Endothelial cell of hepatic sinusoid (primary cell): ENCODE data around the gene RIMS3.
"Not testable (repeated sequence)": the region's sequence is repeated elsewhere in the genome, so short reads cannot be mapped to it uniquely, and the experiment has no call there.

Experiments used
- in situ Hi-C: cut with HindIII; loops from 2 replicates; pipeline ENCODE4 v1.10.0; 2017; ENCODE audit warnings: low sequenced_read_pairs

The RIMS3 gene

GRCh38 chr1:40633523-40633922 lies 32.0 kb downstream of the RIMS3 start:
- in situ Hi-C loops: no loop called here

GRCh38 chr1:40630488-40631223 lies 34.8 kb downstream of the RIMS3 start:
- in situ Hi-C loops: no loop called here

DNA sequence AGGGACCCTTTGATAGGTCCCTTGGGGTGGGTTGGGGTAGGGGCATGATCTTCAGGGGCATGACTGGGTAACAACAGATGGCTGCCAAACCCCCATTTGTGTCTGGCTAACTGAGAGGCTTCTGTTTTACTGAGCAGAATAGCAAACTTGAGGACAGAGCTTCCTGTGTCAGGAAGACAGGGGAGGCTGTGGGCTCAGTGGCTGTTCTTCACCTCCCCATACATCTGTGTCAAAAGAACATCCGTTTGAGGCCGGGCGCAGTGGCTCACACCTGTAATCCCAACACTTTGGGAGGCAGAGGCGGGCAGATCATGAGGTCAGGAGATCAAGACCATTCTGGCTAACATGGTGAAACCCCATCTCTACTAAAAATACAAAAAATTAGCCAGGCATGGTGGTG lies 35.9 kb downstream of the RIMS3 start:
- in situ Hi-C loops: not testable (repeated sequence)

DNA sequence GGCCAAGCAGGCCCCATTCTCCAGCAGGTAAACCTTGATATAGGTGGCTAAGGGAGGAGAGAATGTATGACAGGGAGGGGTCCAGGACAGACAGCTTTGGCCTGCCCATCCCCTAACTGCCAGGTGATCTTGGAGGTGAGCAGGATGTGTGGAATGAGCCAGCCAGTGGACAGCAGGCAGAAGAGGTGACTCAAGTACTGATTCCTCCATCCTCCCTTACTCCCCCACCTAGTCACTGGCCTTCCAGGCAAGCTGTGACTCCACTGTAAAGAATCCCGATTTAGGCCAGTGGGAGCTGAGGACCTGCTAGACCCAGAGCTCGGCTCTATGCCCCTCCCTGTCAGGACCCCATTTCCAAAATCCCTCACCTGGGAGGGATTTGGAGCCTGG lies 36.6 kb downstream of the RIMS3 start:
- in situ Hi-C loops: no loop called here

GRCh38 chr1:40627987-40628902 lies 37.2 kb downstream of the RIMS3 start:
- in situ Hi-C loops: no loop called here

DNA sequence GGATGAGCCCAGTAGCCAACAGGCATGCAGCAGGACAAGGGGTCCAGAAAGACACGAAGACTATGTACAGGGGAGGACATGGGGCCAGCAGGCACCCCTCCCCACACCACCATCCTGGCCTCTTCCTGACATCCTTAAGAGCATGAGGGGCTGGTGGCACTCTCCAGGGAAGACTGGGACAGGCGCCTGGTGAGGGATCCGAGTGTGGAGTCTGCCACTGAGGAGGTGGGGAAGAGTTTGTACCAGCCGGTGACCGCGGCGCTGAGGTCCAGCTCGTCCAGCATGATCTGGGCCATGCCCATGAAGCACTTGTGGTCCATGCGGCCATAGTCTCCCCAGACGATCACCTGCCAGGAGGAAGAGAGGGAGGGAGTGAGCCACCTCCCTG lies 39.1 kb downstream of the RIMS3 start:
- in situ Hi-C loops: no loop called here

DNA sequence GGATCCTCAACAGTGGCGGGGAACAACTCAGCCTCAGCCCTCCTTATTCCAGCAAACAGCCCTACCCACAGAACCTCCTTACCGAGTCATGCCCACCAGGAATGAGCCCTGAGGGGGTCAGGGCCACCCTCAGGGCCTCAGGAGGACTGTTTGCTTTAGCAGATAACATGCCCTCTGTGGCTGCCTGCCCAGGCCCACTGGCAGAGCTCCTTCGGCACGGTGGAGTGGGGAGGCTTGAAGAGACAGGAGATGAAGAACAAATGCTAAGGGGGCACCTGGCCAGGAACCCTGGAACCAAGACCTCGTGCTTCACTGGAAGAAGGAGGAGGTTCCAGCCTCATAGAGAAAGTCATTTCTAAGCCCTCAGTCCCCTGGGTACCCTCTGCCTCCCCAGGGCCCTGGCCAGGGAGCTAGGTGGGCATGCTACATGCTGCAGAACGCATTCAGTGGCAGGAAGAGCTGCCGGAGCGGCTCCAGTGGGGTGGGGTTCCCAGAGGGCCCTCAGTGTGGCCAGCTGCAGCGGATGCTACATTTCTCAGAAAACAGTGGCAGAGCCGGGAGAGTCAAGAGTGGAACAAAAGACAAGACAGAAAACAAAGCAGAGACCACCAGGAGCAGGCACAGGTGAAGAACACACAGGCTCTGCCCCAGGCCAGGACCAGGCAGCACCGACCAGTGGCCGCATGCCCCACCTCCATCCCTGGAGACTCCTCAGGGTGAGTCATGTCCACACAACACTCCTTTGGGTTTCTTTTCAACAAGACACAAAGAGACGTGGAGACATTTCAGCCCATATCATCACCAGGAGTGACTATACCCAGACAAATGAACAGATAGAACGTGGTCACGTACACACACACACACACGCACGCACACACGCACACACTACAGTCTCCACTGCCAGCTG lies 39.8 kb downstream of the RIMS3 start:
- in situ Hi-C loops: no loop called here

DNA sequence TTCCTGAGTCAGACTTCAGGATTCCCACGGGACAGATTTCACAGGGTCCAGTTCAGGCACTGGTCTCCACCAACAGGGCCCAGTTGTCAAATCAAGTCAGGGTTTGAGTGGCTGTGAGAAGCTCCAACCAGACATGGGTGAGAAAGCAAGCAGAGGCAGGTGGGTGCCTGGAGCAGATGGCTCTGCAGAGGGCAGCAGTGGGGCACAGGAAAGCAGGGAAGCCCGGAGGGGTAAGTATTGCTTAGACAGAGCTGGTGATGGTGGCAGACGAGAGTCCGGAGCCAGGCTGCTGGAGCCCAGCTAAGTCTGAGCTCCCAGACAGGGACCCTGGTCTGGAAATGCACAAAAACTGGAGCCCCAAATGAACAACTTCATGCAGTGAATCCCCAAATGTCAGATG lies 40.4 kb downstream of the RIMS3 start:
- in situ Hi-C loops: no loop called here

DNA sequence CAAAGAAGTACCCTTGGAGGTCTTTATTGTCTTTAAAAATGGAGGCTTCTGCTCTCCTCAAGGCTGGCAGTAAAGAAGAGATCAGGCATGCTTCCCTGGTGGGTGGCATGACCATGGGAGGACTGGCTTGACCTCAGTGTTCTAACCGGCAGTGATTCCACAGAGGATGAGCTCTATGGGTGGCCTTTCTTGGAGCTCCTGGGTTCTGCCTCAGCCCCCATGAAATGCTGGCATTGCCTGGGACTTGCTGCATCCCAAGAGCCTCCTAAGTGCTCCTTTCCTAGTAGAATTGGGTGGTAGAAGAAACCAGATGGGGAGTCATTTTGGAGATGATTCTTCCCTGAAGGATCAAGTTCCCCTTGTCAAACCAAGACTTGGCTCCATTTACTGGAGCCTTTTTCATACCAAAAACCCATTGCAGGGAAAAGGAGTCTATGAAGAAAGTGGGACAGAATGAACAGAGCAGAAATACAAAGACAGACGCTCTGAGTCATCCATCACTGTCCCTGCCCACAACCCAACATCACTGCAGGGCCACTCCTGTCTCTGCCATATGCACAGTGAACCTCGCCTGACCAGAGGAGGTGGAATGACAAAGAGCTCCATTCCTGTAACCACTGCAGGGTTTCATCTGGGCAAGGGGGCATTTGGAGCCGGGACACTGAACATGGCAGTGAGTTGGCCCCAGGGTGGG lies 42.4 kb downstream of the RIMS3 start:
- in situ Hi-C loops: no loop called here

DNA sequence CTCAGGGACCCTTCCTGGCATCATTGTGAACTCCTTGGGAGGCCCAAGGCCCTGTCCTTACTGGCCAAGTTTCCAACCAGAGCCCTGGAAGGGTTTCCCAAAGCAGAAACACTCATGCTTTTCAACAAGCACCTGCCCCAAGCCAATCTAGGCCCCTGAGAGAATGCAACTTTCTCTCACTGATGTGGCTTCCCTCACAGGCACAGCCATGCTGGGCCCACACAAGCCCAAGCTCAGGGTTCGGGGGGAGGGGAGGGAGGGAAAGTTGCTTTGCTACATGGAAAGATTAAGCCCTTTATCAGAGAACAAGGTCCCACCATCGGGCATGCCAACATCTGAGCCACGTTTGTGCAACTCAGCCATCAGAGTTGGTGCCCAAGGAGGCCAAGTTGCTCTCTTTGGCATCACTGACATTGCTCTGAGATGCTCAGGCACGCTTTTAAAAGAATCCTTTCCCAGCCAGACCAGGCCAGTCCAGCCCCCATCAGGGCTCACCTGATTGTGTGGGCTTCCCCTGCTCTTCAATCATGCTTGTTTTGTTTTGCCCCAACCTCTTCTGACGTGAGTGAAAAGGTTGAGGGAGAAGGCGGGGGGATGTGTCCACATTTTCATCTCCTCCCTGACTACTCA lies 43.5 kb downstream of the RIMS3 start:
- in situ Hi-C loops: no loop called here

- in situ Hi-C loops: no loop called here
Observed at GRCh38 chr1:40620586-40621210, 44.8 kb downstream of the RIMS3 start.

GRCh38 chr1:40620150-40620549 lies 45.3 kb downstream of the RIMS3 start:
- in situ Hi-C loops: no loop called here

DNA sequence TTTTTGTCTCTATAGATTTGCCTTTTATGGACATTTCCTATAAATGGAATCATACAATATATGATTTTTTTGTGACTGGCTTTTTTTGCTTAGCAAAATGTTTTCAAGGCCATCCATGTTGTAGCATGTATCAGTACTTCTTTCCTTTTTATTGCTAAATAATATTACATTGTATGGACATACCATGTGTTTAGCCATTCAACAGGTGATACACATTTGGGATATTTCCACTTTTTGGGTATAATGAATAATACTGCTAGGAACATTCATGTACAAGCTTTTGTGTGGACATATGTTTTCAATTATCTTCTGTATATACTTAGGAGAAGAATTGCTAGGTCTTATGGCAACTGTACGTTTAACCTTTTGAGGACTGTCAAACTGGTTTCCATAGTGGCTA lies 47.4 kb downstream of the RIMS3 start:
- in situ Hi-C loops: no loop called here

GRCh38 chr1:40612345-40612831 lies 53.1 kb downstream of the RIMS3 start:
- in situ Hi-C loops: no loop called here

GRCh38 chr1:40610156-40610555 lies 55.3 kb downstream of the RIMS3 start:
- in situ Hi-C loops: no loop called here

GRCh38 chr1:40607921-40608320 lies 57.6 kb downstream of the RIMS3 start:
- in situ Hi-C loops: no loop called here

- in situ Hi-C loops: no loop called here
Observed at GRCh38 chr1:40606978-40607377, 58.5 kb downstream of the RIMS3 start.

DNA sequence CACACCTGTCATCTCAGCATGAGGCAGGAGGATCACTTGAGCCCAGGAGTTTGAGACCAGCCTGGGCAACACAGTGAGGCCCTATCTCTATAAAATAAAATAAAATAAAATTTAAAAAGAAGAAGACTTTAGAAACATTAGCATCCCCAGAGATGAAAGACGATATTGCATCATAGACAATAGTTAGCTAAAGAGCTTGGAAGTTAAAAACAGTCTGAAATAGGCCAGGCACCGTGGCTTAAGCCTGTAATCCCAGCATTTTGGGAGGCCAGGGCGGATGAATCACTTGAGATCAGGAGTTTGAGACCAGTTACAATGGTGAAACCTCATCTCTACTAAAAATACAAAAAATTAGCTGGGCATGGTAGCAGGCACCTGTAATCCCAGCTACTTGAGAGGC lies 59.3 kb downstream of the RIMS3 start:
- in situ Hi-C loops: no loop called here

- in situ Hi-C loops: no loop called here
Observed at GRCh38 chr1:40599926-40600325, 65.6 kb downstream of the RIMS3 start.

DNA sequence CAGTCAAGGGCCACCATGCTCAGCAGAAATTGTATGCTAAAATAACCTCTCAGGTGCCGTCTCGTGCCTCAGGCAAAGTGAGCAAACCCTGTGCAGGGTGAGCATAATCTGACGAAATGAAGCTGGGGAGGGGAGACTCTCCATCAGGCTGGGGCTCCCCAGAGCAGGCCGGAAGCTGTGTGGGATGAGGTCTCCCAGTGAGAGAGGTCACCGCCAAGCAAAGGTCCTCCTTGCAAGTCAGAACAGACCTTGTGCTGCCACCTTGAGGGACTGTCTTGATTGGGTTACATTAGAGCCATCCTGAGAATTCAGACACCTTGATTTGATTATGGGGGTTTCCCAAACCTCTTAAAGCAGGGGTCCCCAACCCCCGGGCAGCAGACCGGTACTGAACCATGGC lies 69.9 kb downstream of the RIMS3 start:
- in situ Hi-C loops: no loop called here
